HL-60 (cell line): ENCODE results near the gene GGTLC2.

Experiments used
- DNase-seq, 2 experiments: peaks; one replicate each; pipeline ENCODE4 v3.0.0-alpha.2; 2010 to 2020; ENCODE audit warnings: low read depth in 1 of 2, low spot score in 1 of 2
- H3K27ac ChIP-seq: fragments of 250-450 bp; sonication (Bioruptor Pico); replicated peaks from 2 replicates; pipeline ENCODE4 v1.5.1; 2020; ENCODE audit warnings: mild to moderate bottlenecking, moderate library complexity
- H3K27me3 ChIP-seq: fragments of 250-450 bp; sonication (Bioruptor Pico); 2 replicates; pipeline ENCODE4 v1.5.1; 2021; ENCODE audit warnings: mild to moderate bottlenecking, moderate library complexity; ENCODE audit not compliant: insufficient read depth, poor library complexity, severe bottlenecking
- H3K4me3 ChIP-seq: replicated peaks from 2 replicates; pipeline ENCODE4 v1.5.1; 2011; ENCODE audit warnings: mild to moderate bottlenecking, control low read depth, low read length; ENCODE audit not compliant: insufficient read depth
- GABPA ChIP-seq: IDR thresholded peaks from 2 replicates; pipeline ENCODE4 v1.6.1; 2012; ENCODE audit warnings: low read depth
- POLR2AphosphoS5 ChIP-seq: IDR thresholded peaks from 2 replicates; pipeline ENCODE4 v1.6.1; 2012; ENCODE audit warnings: low read depth
- SPI1 ChIP-seq: IDR thresholded peaks from 2 replicates; pipeline ENCODE4 v1.6.1; 2012; ENCODE audit warnings: low read depth, mild to moderate bottlenecking, borderline replicate concordance
- TF ChIP-seq, protein P1 (sequence below): IDR thresholded peaks from 2 replicates; pipeline ENCODE4 v1.6.1; 2012; ENCODE audit warnings: low read depth; ENCODE audit not compliant: insufficient replicate concordance
- TF ChIP-seq, protein P2 (sequence below): IDR thresholded peaks from one replicate; pipeline ENCODE4 v1.5.1; 2011; ENCODE audit warnings: low read length, control low read depth, inconsistent platforms; ENCODE audit not compliant: insufficient read depth

The GGTLC2 gene

DNA sequence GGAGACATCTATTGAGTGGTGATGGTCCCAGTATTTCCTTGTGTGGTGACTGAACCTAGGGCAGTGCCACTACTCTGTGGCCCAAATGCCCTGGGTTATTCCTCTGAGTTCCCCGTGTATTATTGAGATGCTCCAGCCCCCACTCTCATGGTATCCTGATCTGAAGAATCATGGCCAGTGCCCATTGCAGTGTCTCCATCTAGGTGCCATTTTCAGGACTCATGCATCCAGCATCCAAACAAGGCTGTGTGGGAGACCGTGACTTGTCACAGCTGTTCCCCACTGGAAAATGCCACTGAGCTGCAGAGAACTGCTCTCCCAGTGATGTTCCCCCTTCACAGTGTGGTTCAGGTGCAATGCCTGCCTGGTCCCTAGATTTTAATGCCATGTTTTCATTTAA, 24.7 kb downstream of the GGTLC2 start:
- Histone ChIP-seq H3K27ac (no peak overlapping the region), H3K27me3 (no peaks in the 10 kb centered on the region), H3K4me3 (no peak overlapping the region)
- DNase-seq: no peak
- TF ChIP-seq, protein P1, sequence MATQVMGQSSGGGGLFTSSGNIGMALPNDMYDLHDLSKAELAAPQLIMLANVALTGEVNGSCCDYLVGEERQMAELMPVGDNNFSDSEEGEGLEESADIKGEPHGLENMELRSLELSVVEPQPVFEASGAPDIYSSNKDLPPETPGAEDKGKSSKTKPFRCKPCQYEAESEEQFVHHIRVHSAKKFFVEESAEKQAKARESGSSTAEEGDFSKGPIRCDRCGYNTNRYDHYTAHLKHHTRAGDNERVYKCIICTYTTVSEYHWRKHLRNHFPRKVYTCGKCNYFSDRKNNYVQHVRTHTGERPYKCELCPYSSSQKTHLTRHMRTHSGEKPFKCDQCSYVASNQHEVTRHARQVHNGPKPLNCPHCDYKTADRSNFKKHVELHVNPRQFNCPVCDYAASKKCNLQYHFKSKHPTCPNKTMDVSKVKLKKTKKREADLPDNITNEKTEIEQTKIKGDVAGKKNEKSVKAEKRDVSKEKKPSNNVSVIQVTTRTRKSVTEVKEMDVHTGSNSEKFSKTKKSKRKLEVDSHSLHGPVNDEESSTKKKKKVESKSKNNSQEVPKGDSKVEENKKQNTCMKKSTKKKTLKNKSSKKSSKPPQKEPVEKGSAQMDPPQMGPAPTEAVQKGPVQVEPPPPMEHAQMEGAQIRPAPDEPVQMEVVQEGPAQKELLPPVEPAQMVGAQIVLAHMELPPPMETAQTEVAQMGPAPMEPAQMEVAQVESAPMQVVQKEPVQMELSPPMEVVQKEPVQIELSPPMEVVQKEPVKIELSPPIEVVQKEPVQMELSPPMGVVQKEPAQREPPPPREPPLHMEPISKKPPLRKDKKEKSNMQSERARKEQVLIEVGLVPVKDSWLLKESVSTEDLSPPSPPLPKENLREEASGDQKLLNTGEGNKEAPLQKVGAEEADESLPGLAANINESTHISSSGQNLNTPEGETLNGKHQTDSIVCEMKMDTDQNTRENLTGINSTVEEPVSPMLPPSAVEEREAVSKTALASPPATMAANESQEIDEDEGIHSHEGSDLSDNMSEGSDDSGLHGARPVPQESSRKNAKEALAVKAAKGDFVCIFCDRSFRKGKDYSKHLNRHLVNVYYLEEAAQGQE: no peak
- TF ChIP-seq GABPA: no peak
- no peak for TF ChIP-seq POLR2AphosphoS5
- TF ChIP-seq, protein P2, sequence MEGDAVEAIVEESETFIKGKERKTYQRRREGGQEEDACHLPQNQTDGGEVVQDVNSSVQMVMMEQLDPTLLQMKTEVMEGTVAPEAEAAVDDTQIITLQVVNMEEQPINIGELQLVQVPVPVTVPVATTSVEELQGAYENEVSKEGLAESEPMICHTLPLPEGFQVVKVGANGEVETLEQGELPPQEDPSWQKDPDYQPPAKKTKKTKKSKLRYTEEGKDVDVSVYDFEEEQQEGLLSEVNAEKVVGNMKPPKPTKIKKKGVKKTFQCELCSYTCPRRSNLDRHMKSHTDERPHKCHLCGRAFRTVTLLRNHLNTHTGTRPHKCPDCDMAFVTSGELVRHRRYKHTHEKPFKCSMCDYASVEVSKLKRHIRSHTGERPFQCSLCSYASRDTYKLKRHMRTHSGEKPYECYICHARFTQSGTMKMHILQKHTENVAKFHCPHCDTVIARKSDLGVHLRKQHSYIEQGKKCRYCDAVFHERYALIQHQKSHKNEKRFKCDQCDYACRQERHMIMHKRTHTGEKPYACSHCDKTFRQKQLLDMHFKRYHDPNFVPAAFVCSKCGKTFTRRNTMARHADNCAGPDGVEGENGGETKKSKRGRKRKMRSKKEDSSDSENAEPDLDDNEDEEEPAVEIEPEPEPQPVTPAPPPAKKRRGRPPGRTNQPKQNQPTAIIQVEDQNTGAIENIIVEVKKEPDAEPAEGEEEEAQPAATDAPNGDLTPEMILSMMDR: no peak
- no peak for TF ChIP-seq SPI1

DNA sequence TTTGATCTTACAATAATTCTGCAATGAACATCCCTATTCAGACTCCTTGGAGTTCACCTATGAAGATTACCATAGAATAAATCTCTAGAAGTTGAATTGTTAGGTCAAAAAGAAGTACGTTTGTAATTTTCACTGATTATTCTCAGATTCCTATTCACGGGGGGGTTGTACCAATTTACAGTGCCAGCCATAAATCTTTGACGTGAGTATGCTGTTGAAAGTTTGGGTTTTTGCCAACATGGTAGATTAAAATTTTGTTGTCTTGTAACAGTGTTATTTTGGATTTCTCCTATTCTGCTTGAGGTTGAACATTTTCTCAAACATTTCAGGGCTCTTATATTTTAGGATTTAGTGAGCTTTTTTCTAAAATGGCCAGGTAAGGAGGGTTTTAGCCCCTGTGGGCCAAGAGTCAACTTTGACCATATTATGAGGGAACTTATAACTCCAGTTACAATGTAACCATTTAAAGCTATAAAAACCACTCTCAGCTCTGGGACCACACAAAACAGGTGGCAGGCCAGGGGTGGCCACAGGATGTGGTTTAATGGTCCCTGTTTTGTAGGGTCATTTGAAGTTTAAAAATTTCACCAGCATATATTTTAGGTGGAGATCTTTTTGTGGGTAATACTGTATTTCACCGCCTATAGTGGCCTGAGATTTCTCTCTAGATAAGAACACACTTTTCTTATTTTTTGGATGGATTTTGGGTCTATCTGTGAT, 25.8 kb downstream of the GGTLC2 start:
- DNase-seq: no peak
- no peak for TF ChIP-seq SPI1
- TF ChIP-seq, protein P1: no peak
- TF ChIP-seq GABPA: no peak
- TF ChIP-seq, protein P2: no peak
- TF ChIP-seq POLR2AphosphoS5: no peak
- H3K4me3 ChIP-seq: no peak overlapping the region
- no peak overlapping the region for H3K27ac ChIP-seq
- no peaks in the 10 kb centered on the region for H3K27me3 ChIP-seq

DNA sequence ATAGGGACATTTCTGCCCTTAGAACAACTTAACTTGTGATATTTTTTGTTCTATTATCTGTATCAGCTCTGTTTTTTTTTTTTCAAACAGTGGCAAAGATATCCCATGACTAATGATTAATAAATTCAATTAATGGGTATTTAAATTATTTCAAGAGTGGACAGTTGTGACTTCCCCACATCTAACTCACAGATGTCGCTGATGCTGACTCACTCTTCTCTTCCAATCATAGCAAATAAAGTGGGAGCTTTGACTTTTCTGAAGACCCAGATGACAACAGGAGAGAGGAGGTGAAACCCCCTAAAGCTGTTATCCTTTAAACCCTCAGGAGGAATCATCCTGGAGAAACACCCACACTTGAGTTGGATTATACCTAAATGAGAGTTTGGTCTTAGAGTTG, 27.1 kb downstream of the GGTLC2 start:
- Histone ChIP-seq H3K27me3 (no peaks in the 10 kb centered on the region), H3K4me3 (no peak overlapping the region), H3K27ac (no peak overlapping the region)
- TF ChIP-seq SPI1: no peak
- TF ChIP-seq POLR2AphosphoS5: no peak
- TF ChIP-seq GABPA: no peak
- TF ChIP-seq, protein P2: no peak
- TF ChIP-seq, protein P1: no peak
- no peak for DNase-seq
